Kidney tubule cell (primary cell): ENCODE data around the gene WSB1.

Experiments used
- DNase-seq: peaks from one replicate; pipeline ENCODE4 v3.0.0-alpha.2; 2018; ENCODE audit warnings: low spot score

WSB1 gene

DNA sequence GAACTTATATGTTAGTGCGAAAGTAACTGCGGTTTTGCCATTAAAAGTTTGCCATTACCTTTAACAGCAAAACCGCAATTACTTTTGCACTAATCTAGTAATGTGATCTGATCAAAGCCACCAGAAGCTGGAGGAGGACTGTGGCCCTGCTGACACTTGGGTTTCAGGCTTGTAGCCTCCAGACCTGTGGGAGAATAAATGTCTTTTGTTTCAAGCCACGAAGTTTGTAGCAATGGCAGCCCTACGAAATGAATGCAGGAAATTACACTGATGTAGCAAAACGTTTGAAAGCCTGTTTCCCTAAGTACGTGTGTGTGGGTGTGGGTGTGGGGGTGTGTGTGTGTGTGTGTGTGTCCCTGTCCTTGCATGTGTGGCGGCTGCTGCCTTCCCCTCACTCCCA is 66.6 kb downstream of the WSB1 start:
- no peak for DNase-seq

DNA sequence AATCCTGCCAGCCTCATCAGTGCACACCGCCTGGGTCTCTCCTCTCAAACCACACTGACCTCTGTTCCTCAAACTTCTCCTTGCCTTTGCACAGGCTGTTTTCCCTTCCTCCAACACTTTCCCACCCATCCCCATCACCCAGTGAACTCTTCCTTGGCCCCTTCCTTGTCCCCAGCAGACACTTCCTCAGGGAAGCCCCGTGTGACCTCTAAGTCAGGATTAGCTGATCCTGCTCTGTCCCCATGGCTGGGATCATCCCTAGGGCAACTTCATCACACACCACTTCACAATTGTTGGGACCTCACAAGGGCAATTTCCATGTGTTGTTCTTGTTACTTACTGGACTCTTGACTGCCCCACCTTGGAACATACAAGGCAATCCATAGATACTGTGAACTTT is 67.8 kb downstream of the WSB1 start:
- no peak for DNase-seq

DNA sequence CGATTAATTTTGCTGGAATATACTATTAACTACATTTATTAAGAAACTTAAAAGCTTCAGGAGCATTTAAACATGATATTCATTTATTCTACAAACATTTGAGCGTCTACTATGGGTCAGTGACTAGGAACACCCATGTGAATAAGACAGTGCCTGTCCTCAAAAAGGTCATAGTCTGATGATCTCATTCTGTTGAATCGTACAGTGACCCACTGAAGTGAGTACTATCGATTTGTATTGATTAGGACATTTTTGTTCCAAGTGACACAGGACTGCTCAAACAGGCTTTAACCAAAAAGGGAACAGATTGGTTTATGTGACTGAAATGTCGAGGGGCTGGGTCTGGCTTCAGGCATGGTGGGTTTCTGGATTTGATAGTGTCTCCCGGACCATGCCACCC is 68.6 kb downstream of the WSB1 start:
- no peak for DNase-seq

DNA sequence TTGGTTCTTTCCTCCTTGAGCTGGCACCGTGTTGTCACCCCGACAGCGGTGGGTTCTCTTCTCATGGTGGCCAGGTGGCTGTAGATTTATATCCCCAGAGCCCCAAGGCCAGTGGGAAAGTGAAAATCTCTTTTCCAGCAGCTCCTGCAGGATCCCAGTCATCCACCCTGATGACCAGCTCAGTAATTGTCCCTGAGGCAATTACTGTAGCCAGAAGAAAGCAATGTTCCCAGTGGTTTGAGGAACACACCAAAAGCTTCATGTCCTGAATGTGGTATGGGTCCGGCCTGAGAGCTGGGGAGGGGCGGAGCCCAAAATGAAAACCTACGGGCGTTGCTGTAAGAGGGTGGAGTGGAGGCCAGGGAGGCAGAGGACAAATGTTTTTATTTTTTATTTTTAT is 69.0 kb downstream of the WSB1 start:
- no peak for DNase-seq

DNA sequence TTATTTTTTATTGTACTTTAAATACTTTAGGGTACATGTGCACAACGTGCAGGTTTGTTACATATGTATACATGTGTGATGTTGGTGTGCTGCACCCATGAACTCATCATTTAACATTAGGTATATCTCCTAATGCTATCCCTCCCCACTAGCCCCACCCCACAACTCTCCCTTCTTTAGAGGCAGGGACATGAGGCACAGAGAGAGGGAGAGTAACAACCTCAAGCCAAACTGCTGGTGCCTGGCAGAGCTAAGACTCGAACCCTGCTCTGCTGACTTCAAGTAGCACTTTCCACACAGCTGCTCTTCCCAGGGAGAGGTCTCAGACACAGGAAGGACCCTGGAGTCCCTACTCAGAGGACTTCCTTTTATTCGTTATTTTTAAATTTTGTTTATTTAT is 69.4 kb downstream of the WSB1 start:
- DNase-seq: no peak
